Panc1 (cell line): Measurements from ENCODE around the gene SYCE1L.

Source experiments
- POLR2AphosphoS5 ChIP-seq: IDR thresholded peaks from 2 replicates; pipeline ENCODE4 v1.6.1; 2012; ENCODE audit warnings: mild to moderate bottlenecking, low read depth, low read length, moderate library complexity
- TCF7L2 ChIP-seq: IDR thresholded peaks from 2 replicates; pipeline ENCODE4 v1.6.1; 2011; ENCODE audit warnings: mild to moderate bottlenecking, low read depth, low read length, inconsistent platforms
- TF ChIP-seq, protein P1 (sequence below): fragments of 450-650 bp; IDR thresholded peaks from 2 replicates; pipeline ENCODE4 v1.5.1; 2017; ENCODE audit warnings: mild to moderate bottlenecking
- TF ChIP-seq, protein P2 (sequence below), 2 experiments: IDR thresholded peaks; 2 replicates each; pipeline ENCODE4 v1.6.1; 2011 to 2012; ENCODE audit warnings: low read depth in 2 of 2, control low read depth in 1 of 2, low read length in 1 of 2, mild to moderate bottlenecking in 1 of 2, moderate library complexity in 1 of 2; ENCODE audit not compliant: insufficient read depth in 1 of 2

- TF ChIP-seq, protein P1, sequence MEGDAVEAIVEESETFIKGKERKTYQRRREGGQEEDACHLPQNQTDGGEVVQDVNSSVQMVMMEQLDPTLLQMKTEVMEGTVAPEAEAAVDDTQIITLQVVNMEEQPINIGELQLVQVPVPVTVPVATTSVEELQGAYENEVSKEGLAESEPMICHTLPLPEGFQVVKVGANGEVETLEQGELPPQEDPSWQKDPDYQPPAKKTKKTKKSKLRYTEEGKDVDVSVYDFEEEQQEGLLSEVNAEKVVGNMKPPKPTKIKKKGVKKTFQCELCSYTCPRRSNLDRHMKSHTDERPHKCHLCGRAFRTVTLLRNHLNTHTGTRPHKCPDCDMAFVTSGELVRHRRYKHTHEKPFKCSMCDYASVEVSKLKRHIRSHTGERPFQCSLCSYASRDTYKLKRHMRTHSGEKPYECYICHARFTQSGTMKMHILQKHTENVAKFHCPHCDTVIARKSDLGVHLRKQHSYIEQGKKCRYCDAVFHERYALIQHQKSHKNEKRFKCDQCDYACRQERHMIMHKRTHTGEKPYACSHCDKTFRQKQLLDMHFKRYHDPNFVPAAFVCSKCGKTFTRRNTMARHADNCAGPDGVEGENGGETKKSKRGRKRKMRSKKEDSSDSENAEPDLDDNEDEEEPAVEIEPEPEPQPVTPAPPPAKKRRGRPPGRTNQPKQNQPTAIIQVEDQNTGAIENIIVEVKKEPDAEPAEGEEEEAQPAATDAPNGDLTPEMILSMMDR: no peak
- TF ChIP-seq POLR2AphosphoS5 (no peak), TCF7L2 (no peak)
- TF ChIP-seq, protein P2, sequence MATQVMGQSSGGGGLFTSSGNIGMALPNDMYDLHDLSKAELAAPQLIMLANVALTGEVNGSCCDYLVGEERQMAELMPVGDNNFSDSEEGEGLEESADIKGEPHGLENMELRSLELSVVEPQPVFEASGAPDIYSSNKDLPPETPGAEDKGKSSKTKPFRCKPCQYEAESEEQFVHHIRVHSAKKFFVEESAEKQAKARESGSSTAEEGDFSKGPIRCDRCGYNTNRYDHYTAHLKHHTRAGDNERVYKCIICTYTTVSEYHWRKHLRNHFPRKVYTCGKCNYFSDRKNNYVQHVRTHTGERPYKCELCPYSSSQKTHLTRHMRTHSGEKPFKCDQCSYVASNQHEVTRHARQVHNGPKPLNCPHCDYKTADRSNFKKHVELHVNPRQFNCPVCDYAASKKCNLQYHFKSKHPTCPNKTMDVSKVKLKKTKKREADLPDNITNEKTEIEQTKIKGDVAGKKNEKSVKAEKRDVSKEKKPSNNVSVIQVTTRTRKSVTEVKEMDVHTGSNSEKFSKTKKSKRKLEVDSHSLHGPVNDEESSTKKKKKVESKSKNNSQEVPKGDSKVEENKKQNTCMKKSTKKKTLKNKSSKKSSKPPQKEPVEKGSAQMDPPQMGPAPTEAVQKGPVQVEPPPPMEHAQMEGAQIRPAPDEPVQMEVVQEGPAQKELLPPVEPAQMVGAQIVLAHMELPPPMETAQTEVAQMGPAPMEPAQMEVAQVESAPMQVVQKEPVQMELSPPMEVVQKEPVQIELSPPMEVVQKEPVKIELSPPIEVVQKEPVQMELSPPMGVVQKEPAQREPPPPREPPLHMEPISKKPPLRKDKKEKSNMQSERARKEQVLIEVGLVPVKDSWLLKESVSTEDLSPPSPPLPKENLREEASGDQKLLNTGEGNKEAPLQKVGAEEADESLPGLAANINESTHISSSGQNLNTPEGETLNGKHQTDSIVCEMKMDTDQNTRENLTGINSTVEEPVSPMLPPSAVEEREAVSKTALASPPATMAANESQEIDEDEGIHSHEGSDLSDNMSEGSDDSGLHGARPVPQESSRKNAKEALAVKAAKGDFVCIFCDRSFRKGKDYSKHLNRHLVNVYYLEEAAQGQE (IDR thresholded peaks at IDR 0.05; ENCODE audit: insufficient read depth in 1 of 2, low read depth in 2 of 2, low read length in 1 of 2): no peak
Observed at GRCh38 chr16:77212741-77213541, 13.7 kb downstream of the SYCE1L start.
